GF-D8 (cell line): ENCODE data around the gene DNAJC17.
A peak's percentile ranks its signal among the peaks of the same experiment; 100 is the strongest.

Experiments
- DNase-seq: peaks from one replicate; lab custom pipeline; 2025; lab: John Stamatoyannopoulos, UW

The DNAJC17 gene

GRCh38 chr15:40790718-40791117 is 16.6 kb downstream of the DNAJC17 start:
- no peak for DNase-seq

- DNase-seq = no peak
These were observed 17.3 kb downstream of the DNAJC17 start for GRCh38 chr15:40789999-40790398.

DNA sequence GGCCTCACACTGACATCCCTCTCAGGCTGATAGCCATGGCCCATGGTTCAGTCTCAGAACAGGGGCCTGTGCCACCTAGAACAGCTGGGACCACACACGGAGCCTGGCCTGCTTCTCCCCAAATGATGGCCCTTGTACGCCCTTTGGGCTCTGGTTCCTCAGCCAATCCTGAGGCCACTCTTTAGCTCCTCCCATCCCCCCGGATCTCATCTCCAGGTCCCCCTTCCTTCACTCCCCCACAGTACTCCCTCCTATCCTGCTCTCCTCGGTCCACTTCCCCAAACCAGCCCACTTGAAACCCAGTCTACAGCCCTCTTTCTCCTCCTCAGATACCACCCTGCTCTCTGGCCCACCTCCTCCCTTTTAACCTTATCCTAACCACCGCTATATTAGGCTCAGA is 18.2 kb downstream of the DNAJC17 start:
- no peak for DNase-seq

DNA sequence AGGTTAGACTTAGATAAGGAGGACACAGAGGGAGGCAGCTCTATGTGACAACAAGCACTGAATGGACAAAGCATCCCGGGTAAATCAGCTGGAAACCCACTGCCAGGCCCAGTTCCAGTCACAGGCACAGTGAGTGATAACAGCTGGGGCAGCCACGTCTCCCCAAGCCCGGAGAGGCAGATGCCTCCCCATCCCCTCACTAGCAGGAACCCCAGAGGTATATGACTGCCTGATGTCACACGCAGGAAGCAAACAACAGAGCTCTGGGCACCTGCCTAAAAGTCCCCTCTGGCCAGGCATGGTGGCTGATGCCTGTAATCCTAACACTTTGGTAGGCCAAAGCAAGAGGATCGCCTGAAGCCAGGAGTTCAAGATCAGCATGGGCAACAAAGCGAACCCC is 19.3 kb downstream of the DNAJC17 start:
- DNase-seq = no peak

DNA sequence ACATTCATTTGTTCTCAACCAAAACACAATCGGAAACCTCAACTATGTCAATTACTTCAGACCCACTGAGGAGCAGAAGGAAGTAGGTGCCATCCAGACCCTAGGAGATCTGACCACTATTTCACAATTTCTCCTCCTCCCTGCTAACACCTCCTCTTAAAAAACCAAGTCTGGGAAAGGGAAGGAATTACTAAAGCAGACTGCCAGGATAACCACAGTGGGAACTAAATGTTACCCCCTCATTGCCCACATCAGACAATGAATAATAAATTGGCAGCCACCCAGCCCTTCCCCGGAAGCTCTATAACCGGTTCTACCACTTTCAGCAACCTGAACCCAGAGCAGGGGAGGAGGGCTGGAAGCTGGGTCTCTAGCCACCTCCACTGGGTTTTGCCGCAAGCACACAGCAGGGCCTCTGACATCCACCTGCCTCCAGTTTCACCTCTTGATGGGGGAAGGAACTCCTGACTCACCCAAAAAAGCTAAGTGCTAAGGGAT is 19.9 kb downstream of the DNAJC17 start:
- DNase-seq = peak; percentile 31

DNA sequence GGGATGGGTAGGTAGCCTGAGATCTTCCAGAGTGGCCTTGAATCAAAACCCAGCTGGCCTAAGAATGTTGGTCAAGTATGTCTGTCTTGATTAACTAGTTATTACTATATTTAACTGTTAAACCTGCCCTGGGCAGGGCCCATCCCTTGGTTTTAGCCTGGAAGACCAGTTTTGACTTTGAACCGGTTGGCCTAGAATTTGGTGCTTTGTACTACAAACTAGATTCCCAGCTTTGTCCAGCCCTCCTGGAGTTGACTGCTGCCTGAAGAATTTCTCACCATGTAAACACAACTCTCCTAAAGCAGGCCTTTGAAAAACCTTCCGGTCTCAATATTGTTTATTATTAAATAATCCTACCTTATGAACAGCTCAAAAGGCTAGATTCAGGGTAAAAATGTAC is 21.5 kb downstream of the DNAJC17 start:
- DNase-seq = no peak

- DNase-seq = no peak
These were observed 22.1 kb downstream of the DNAJC17 start for GRCh38 chr15:40785164-40785563.

- no peak for DNase-seq
These were observed 24.6 kb downstream of the DNAJC17 start for GRCh38 chr15:40782609-40783227.

DNA sequence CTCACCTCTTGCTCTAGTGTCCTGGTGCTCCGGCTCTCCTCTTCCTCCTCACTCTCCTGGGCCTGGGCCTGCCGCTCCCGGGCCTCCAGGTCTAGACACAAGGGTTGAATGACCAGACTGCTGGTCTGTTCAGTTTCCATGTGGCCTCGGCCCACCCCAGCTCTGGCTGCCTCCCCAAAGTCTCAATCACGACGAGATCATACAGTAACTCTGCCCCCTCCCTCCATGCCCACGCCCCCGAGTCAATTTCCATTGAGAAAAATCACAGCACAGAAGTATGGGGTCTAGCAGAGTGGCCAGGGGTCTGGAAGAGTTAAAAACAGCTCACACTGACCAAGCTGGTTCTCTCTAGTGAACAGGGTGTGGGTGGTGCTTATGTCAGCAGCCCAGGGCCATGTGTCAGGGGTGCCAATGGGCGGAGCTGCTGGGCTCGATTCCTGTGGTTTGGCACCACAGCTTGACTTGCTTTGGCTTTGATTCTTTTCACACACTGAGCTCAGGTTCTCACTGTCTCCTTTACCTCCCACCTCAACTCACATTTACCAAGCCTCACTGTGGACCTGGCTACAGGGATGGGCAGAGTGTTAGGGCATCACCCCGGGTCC is 30.6 kb downstream of the DNAJC17 start:
- no peak for DNase-seq

DNA sequence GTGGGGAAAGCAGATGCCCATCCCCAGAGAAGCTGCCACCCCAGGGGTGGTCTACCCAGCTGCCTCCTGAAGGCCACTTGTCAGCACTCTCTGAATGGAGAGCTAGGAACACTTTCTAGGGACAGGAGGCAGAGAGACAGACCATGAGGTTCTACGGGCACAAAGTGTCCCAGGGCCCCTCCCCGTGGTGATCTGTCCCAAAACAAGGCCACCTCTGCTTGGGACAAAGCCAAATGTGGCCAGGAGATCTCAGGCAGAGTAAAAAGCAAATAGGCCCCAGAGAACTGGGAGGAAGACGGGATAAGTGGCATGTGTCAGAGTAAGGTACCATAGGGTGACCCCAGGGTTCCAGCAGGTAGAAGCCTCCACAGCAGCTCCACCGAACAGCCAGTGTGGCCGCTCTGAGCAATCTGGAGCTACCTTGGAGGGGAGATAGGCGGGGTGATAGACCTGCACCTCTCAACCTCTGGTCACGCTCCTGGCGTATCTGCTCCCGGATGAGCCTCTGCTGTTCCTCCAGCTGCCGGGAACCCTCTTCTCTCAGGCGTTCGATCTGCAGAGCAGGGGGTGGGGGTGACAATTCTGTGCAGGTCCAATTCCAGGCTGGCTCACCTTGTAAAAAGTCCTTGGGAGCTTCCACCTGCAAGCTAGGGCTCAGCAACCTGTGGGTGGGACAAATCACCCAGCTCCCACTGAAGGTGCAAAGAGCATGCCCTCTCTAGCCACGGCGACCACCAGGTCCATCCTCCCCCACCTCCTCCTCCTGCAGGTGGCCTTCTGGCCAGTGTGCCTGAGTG is 31.3 kb downstream of the DNAJC17 start:
- no peak for DNase-seq

DNA sequence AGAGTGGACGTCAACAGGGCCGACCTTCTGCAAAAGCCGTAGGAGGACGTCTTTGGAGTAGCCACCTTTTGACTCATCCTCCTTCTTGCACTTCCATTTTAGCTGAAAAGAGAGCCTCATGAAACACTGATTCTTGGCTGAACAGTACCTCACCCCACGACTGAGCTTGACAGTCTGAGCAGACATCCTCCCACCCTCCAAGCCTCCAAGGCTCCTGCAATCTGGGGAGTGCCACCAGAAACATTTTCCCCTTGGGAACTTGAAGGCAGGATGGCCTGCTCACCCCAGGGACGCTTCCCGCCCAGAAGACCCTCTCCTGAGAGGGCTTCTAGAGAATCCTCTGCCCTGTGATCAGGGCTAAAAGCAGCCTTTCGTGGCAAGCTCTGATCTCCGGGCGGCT is 32.3 kb downstream of the DNAJC17 start:
- DNase-seq = no peak

GRCh38 chr15:40773902-40774301 is 33.4 kb downstream of the DNAJC17 start:
- no peak for DNase-seq

DNA sequence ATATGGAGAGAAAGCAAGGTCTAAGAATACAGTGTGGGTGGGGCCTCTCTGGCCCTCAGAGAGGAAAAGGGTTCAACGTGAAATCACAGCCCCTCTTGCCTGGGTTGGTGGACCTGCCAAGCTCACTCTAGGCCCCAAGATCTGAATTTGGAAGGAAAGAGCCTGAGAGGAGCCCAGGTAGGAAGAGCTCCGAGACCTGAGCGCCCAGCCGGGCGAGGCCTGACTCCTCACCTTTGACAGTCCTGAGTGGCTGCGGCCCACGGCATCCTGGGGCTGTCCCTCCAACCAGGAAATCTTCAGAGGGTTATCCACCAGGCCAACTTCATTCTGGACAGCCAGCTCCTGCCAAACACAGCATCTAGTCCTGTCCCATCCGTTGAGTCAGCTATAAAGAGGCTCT is 33.8 kb downstream of the DNAJC17 start:
- DNase-seq = no peak

DNA sequence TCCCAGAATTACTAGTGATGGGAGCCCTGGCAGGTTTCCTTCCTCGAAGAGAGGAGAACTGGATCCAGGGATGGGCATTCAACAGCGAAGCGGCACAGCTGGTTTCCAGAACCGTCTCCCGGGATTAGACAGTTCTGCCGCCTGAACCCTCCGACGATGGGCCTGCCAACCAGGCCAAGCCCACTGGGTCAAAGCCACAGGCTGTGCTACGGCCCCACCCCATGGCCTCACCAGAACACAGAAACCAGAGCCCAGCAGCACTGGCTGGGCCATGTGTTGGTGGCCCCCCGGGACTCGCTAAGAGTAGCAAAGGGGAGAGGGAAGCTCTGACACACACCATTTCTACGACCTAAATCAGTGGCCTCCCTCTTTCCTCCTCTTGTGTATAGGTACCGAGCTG is 35.3 kb downstream of the DNAJC17 start:
- no peak for DNase-seq

- DNase-seq = no peak
These were observed 36.0 kb downstream of the DNAJC17 start for GRCh38 chr15:40771242-40771641.

GRCh38 chr15:40770147-40770721 is 37.0 kb downstream of the DNAJC17 start:
- DNase-seq = no peak

- peak; percentile 62 for DNase-seq
These were observed 37.8 kb downstream of the DNAJC17 start, which contains the start of gene C15orf62 for GRCh38 chr15:40769274-40770146. Gene C15orf62 (plus strand): TSS chr15:40769980. CDS start chr15:40770496, 516 bp downstream.

DNA sequence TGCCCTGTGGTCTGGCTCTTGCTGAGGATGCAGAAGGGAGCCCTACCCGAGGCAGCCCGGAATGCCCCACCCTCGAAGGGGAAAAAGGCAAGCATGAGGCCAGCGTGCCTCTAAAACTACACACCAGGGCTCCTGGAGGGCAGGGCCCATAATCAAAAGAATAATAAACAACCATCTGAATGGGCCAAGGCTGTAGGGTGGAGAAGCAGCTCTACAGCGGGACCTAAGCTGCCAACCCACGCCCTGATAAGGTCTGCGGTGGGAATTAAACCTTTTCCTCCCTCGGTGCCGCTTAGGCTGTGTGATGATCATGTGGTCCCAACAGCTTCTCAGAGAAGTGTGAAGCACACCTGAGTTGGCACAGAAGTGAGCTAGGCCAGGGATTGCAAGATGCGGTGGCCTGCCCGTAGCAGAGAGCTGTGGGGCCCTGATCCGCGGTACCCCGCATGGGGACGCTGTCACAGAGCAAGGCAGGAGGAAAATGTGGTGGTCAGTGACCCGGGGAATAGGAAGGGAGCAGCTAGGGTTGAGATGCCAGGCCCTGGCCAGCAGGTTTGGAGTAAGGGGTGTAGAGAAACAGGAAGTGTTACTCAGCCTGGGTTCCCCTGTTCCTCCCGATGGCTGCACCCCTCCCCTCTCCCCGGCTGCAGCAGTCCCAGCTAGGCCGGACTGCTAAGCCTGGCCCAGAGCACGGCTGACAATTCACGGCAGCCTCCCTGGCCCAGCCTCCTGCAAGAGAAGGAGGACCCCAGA is 38.6 kb downstream of the DNAJC17 start:
- no peak for DNase-seq

GRCh38 chr15:40767838-40768500 is 39.3 kb downstream of the DNAJC17 start:
- DNase-seq = no peak
